ENCODE results near the gene SMIM38.

Gene SMIM38

DNA sequence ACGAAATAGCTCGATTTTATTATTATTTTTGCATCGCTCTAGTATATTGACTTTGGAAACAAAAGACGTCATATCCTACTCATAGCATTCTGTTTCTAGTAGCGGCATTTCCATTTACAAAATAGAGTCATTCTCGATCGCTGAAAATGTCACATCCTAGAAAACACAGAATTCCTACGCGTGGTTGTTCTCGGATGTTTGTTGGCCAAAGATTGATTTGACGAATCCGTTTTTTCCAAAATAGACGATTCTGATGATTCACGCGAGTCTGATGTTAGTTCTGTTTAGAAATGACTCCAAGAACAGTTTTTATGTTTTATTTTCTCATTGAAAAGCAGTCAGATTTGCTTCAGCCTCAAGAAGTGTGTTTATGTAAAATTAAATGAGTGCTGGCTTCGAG lies 47.6 kb downstream of the SMIM38 start:
- no peak for DNase-seq (ENCODE audit: low spot score)

DNA sequence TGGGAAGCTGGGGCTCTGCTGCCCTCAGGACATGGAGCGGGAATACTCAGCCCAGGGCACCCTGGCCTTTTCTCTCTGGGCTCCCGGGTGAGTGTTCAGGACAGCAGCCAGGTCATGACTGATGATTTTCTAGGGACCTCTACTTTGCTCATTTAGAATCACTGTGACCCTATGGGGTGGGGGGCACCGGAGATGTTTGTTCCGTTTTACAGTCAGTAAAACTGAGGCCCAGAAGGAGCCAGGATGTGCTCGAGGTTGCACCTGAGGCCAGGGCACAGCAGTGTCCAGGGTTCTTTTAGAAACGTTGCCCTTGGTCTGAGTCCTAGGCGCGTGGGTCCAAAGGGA lies 48.1 kb downstream of the SMIM38 start:
- no peak for DNase-seq (ENCODE audit: low spot score)

- no peak for DNase-seq (ENCODE audit: low spot score)
These were observed 48.7 kb downstream of the SMIM38 start for GRCh38 chr11:69204246-69204940.

DNA sequence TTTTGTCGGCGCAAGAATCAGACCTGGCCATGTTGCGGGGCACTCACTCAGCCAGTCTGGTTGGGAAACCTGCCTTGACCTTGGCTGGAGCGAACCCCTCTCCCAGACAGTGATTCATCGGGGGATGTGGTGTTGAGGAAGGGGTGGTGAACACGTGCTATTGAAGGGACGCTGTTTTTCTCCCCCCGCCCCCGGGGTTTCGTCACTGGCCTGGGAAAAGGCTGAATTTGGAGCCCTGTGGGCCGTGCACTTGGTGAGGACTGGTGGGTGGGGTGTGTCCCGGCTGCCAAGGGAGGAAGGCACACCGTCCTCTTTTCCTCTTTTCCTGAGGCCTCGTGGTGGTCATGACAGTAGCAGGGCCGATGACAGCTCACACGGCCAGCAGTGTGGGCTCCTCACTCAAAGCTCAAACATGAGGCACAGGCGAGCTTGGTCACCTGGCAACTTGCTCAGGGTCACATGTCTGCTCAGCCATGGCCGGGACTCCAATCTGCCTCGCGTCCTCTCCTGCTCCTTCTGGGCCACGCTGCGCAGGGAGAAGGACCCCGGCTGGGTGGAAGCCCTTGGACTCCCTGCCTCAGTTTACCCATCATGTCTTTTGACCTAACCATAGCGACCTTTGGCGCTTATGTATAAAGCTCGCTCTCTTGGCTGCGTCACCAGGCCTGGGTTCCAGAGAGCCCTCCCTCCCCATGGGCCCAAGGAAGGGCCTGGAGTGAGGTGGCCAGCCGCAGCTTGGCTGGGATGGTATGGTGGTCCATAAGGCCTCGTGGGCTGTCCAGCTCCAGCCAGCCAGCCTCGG lies 49.4 kb downstream of the SMIM38 start:
- DNase-seq (ENCODE audit: low spot score) = no peak
